ENCODE measurements around the gene IL1RAPL2.

Gene IL1RAPL2

DNA sequence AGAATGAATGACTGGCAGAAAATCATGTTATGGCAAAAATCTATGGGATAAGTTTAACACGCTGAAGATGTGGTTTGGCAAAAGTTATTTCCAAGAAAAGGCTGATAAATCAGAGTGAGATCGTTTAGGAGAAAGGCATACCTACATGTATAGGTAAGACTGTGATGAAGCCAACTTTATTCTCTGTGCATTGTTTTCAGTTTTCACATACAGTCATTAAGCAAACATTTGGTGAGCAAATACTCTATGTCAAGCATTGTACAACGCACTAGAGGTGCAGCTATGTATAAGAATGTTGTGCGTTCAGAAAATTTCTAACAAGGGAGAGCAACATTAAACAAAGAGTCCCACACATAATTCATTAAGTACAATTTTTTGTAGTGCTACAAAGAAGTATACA, 532.8 kb downstream of the IL1RAPL2 start:
- H3K4me2 ChIP-seq (ENCODE audit: low read depth, low read length, poor library complexity, severe bottlenecking) = no peak overlapping the region
- H4K20me1 ChIP-seq (ENCODE audit: low read depth, low read length) = no peaks in the 10 kb centered on the region
- H2AFZ ChIP-seq (ENCODE audit: low read depth, low read length, severe bottlenecking) = no peak overlapping the region
- no peak overlapping the region for H3K4me3 ChIP-seq (ENCODE audit: insufficient read depth, low read length, poor library complexity, severe bottlenecking)
- no peaks in the 10 kb centered on the region for H3K9me2 ChIP-seq (replicated peaks; ENCODE audit: insufficient read depth, low read length)
- H3K27ac ChIP-seq (ENCODE audit: low read depth, low read length) = no peak overlapping the region
- no peaks in the 10 kb centered on the region for H3K9me3 ChIP-seq (ENCODE audit: insufficient read depth, low read length)
- H3K36me3 ChIP-seq (ENCODE audit: low read length) = no peaks in the 10 kb centered on the region
- no peaks in the 10 kb centered on the region for H3F3A ChIP-seq (ENCODE audit: insufficient read depth)
- TF ChIP-seq, protein P1, sequence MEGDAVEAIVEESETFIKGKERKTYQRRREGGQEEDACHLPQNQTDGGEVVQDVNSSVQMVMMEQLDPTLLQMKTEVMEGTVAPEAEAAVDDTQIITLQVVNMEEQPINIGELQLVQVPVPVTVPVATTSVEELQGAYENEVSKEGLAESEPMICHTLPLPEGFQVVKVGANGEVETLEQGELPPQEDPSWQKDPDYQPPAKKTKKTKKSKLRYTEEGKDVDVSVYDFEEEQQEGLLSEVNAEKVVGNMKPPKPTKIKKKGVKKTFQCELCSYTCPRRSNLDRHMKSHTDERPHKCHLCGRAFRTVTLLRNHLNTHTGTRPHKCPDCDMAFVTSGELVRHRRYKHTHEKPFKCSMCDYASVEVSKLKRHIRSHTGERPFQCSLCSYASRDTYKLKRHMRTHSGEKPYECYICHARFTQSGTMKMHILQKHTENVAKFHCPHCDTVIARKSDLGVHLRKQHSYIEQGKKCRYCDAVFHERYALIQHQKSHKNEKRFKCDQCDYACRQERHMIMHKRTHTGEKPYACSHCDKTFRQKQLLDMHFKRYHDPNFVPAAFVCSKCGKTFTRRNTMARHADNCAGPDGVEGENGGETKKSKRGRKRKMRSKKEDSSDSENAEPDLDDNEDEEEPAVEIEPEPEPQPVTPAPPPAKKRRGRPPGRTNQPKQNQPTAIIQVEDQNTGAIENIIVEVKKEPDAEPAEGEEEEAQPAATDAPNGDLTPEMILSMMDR (IDR thresholded peaks at IDR 0.05; ENCODE audit: insufficient read depth, low read length, poor library complexity, severe bottlenecking) = no peak
- TF ChIP-seq EZH2phosphoT487 (conservative IDR thresholded peaks at IDR 0.05; ENCODE audit: low read length) = no peak
- H3K9ac ChIP-seq (ENCODE audit: low read length) = no peak overlapping the region
- no peaks in the 10 kb centered on the region for H3K79me2 ChIP-seq (ENCODE audit: insufficient read depth, low read length)
- H3K27me3 ChIP-seq (ENCODE audit: low read length) = no peaks in the 10 kb centered on the region

GRCh38 chrX:105101378-105101777, 535.4 kb downstream of the IL1RAPL2 start:
- TF ChIP-seq, protein P1 (IDR thresholded peaks at IDR 0.05; ENCODE audit: insufficient read depth, low read length, poor library complexity, severe bottlenecking) = no peak
- TF ChIP-seq EZH2phosphoT487 (conservative IDR thresholded peaks at IDR 0.05; ENCODE audit: low read length) = no peak
- Histone ChIP-seq H2AFZ (ENCODE audit: low read depth, low read length, severe bottlenecking) (no peak overlapping the region), H3K4me2 (ENCODE audit: low read depth, low read length, poor library complexity, severe bottlenecking) (no peak overlapping the region), H3K36me3 (ENCODE audit: low read length) (no peaks in the 10 kb centered on the region), H3K9me3 (ENCODE audit: insufficient read depth, low read length) (no peaks in the 10 kb centered on the region), H3K27me3 (ENCODE audit: low read length) (no peaks in the 10 kb centered on the region), H3K4me3 (ENCODE audit: insufficient read depth, low read length, poor library complexity, severe bottlenecking) (no peak overlapping the region), H4K20me1 (ENCODE audit: low read depth, low read length) (no peaks in the 10 kb centered on the region), H3F3A (ENCODE audit: insufficient read depth) (no peaks in the 10 kb centered on the region), H3K9ac (ENCODE audit: low read length) (no peak overlapping the region), H3K27ac (ENCODE audit: low read depth, low read length) (no peak overlapping the region), H3K79me2 (ENCODE audit: insufficient read depth, low read length) (no peaks in the 10 kb centered on the region), H3K9me2 (replicated peaks; ENCODE audit: insufficient read depth, low read length) (no peaks in the 10 kb centered on the region)

GRCh38 chrX:105109936-105110335, 543.9 kb downstream of the IL1RAPL2 start:
- Histone ChIP-seq H3K4me3 (ENCODE audit: insufficient read depth, low read length, poor library complexity, severe bottlenecking) (no peak overlapping the region), H2AFZ (ENCODE audit: low read depth, low read length, severe bottlenecking) (no peak overlapping the region), H3K27ac (ENCODE audit: low read depth, low read length) (no peak overlapping the region), H3K9me3 (ENCODE audit: insufficient read depth, low read length) (no peaks in the 10 kb centered on the region), H4K20me1 (ENCODE audit: low read depth, low read length) (no peaks in the 10 kb centered on the region), H3K4me2 (ENCODE audit: low read depth, low read length, poor library complexity, severe bottlenecking) (no peak overlapping the region), H3F3A (ENCODE audit: insufficient read depth) (no peaks in the 10 kb centered on the region), H3K9me2 (replicated peaks; ENCODE audit: insufficient read depth, low read length) (no peaks in the 10 kb centered on the region), H3K9ac (ENCODE audit: low read length) (no peak overlapping the region), H3K27me3 (ENCODE audit: low read length) (no peaks in the 10 kb centered on the region), H3K36me3 (ENCODE audit: low read length) (no peaks in the 10 kb centered on the region), H3K79me2 (ENCODE audit: insufficient read depth, low read length) (no peaks in the 10 kb centered on the region)
- TF ChIP-seq, protein P1 (IDR thresholded peaks at IDR 0.05; ENCODE audit: insufficient read depth, low read length, poor library complexity, severe bottlenecking) = no peak

Measured in SU-DHL-6 (cell line).